HEK293T (cell line): ENCODE measurements around the gene ZNF441.

Experiments used
- FOXA1 ChIP-seq: fragments of 450-650 bp; IDR thresholded peaks from 2 replicates; pipeline ENCODE4 v1.6.1; 2016; ENCODE audit warnings: mild to moderate bottlenecking
- FOXM1 ChIP-seq: fragments of 450-650 bp; IDR thresholded peaks from 2 replicates; pipeline ENCODE4 v1.6.1; 2017; ENCODE audit warnings: mild to moderate bottlenecking, borderline replicate concordance
- TARDBP ChIP-seq: fragments of 450-650 bp; IDR thresholded peaks from 2 replicates; pipeline ENCODE4 v1.6.1; 2016
- ZNF384 ChIP-seq: fragments of 450-650 bp; IDR thresholded peaks from 2 replicates; pipeline ENCODE4 v1.6.1; 2016

- no peak for TF ChIP-seq ZNF384
- TF ChIP-seq TARDBP, result no peak
- TF ChIP-seq FOXA1, result no peak
- TF ChIP-seq FOXM1, result no peak
These were observed 13.7 kb downstream of the ZNF441 start for GRCh38 chr19:11780431-11781020.
